CD4-positive, alpha-beta T cell (primary cell): Measurements from ENCODE around the gene DKKL1. TPM values are rescaled to one million over a fixed set of nuclear protein-coding genes. Genes with fewer than 3 reads are reported as not detected.

ENCODE experiments used
- ATAC-seq: fragments of 200-7000 bp; cut with Tn5 transposase; one replicate; pipeline ENCODE4 v1.10.0; 2022; ENCODE audit warnings: mild to moderate bottlenecking; ENCODE audit not compliant: poor library complexity
- CTCF ChIA-PET: fragments of 350-600 bp; sonication (Branson Sonifier 250); formaldehyde crosslinking; loops from one replicate; lab custom pipeline; 2021; ENCODE audit warnings: antibody characterized with exemption, inconsistent platforms; lab: Charles Lee
- POLR2A ChIA-PET: fragments of 350-600 bp; sonication (Branson Sonifier 250); formaldehyde crosslinking; loops from one replicate; lab custom pipeline; 2021; ENCODE audit warnings: antibody characterized with exemption, inconsistent platforms; lab: Charles Lee
- DNase-seq, 14 experiments: peaks; one replicate each; pipeline ENCODE4 v3.0.0-alpha.2; 2013 to 2020; ENCODE audit warnings: mixed read lengths in 2 of 14
- H3K27ac ChIP-seq, 2 donors: one replicate each; pipeline versions ENCODE4 v1.5.1 to v1.7.0; 2013; ENCODE audit warnings: low read length in 2 of 2, low read depth in 1 of 2, mild to moderate bottlenecking in 1 of 2
- H3K27me3 ChIP-seq, 2 experiments: 1 replicate in 1 of 2; 2 replicates in 1 of 2; pipeline versions ENCODE4 v1.6.1 to v1.7.0; 2013; ENCODE audit warnings: low read length in 2 of 2, control low read depth in 1 of 2, mild to moderate bottlenecking in 1 of 2, moderate library complexity in 1 of 2; ENCODE audit not compliant: insufficient read depth in 2 of 2, control insufficient read depth in 1 of 2
- H3K36me3 ChIP-seq: one replicate; pipeline ENCODE4 v1.6.1; 2013; ENCODE audit warnings: low read length, control low read depth; ENCODE audit not compliant: insufficient read depth
- H3K4me1 ChIP-seq: one replicate; pipeline ENCODE4 v1.6.1; 2013; ENCODE audit warnings: low read length, control low read depth; ENCODE audit not compliant: insufficient read depth
- H3K4me3 ChIP-seq: one replicate; pipeline ENCODE4 v1.5.1; 2013; ENCODE audit warnings: mild to moderate bottlenecking, low read length, moderate library complexity
- H3K9me3 ChIP-seq, 2 experiments: 1 replicate in 1 of 2; 2 replicates in 1 of 2; pipeline versions ENCODE4 v1.6.1 to v1.7.0; 2013; ENCODE audit warnings: low read length in 2 of 2, mild to moderate bottlenecking in 2 of 2, control low read depth in 1 of 2, moderate library complexity in 1 of 2; ENCODE audit not compliant: control insufficient read depth in 1 of 2, insufficient read depth in 1 of 2
- H3K27ac Mint-ChIP-seq: one replicate; pipeline ENCODE4 v1.8.0; 2020; ENCODE audit warnings: mixed read lengths
- H3K27me3 Mint-ChIP-seq: one replicate; pipeline ENCODE4 v1.8.0; 2021; ENCODE audit warnings: mixed read lengths
- H3K36me3 Mint-ChIP-seq: one replicate; pipeline ENCODE4 v1.8.0; 2021; ENCODE audit warnings: low read depth, mixed read lengths
- H3K4me1 Mint-ChIP-seq: one replicate; pipeline ENCODE4 v1.8.0; 2021; ENCODE audit warnings: low read depth, mixed read lengths
- H3K4me3 Mint-ChIP-seq: one replicate; pipeline ENCODE4 v1.8.0; 2020; ENCODE audit warnings: mild to moderate bottlenecking, mixed read lengths
- H3K9me3 Mint-ChIP-seq: one replicate; pipeline ENCODE4 v1.8.0; 2020; ENCODE audit warnings: mixed read lengths
- CTCF ChIP-seq: fragments of 200-600 bp; IDR thresholded peaks from one replicate; pipeline ENCODE4 v1.8.0; 2022; ENCODE audit warnings: antibody characterized with exemption, mild to moderate bottlenecking
- intact Hi-C, 2 experiments: fragments of 100-400 bp; cut with DNase I in 1 of 2; cut with micrococcal nuclease in 1 of 2; formaldehyde crosslinking; loops; one replicate each; pipeline versions ENCODE4 v1.15.1 to v1.9.0; 2023 to 2025; cut with DNase I, micrococcal nuclease
- total RNA-seq, 174 experiments: library from RNA in 2 of 174; stranded (reverse) in 2 of 174; gene quantifications; one replicate each; pipeline ENCODE4 v1.2.3 and lab custom pipeline; 2021 to 2026

The DKKL1 gene
- total RNA-seq, 2 experiments from 2014 or later = not detected

GRCh38 chr19:49393881-49394280 is 30.2 kb downstream of the DKKL1 start:
- no peaks in the 10 kb centered on the region for H3K9me3 ChIP-seq
- ATAC-seq = no peak
- no peaks in the 10 kb centered on the region for H3K36me3 ChIP-seq
- H3K27me3 ChIP-seq = no peaks in the 10 kb centered on the region
- ChIA-PET CTCF (interaction anchor here (1.4 kb wide), 1 partner anchor 49 kb away, joined by 5 read pairs; no protein-coding TSS in a partner anchor), POLR2A (no interaction called here)
- no peak overlapping the region for H3K4me3 ChIP-seq
- H3K27ac Mint-ChIP-seq = no peak overlapping the region
- DNase-seq = no peak
- peaks cover 30% of the 10 kb centered on the region for H3K4me1 ChIP-seq
- H3K36me3 Mint-ChIP-seq = no peaks in the 10 kb centered on the region
- no peaks in the 10 kb centered on the region for H3K27me3 Mint-ChIP-seq
- TF ChIP-seq CTCF = no peak
- intact Hi-C loops = loop anchor here (2.0 to 10.0 kb wide), 4 partner anchors 151 to 283 kb away; partner anchors contain the start of gene PRMT1 (in 1 of the 2)
- H3K4me1 Mint-ChIP-seq = peaks cover 25% of the 10 kb centered on the region
- H3K4me3 Mint-ChIP-seq = no peak overlapping the region
- no peaks in the 10 kb centered on the region for H3K9me3 Mint-ChIP-seq
- H3K27ac ChIP-seq = no peak overlapping the region

DNA sequence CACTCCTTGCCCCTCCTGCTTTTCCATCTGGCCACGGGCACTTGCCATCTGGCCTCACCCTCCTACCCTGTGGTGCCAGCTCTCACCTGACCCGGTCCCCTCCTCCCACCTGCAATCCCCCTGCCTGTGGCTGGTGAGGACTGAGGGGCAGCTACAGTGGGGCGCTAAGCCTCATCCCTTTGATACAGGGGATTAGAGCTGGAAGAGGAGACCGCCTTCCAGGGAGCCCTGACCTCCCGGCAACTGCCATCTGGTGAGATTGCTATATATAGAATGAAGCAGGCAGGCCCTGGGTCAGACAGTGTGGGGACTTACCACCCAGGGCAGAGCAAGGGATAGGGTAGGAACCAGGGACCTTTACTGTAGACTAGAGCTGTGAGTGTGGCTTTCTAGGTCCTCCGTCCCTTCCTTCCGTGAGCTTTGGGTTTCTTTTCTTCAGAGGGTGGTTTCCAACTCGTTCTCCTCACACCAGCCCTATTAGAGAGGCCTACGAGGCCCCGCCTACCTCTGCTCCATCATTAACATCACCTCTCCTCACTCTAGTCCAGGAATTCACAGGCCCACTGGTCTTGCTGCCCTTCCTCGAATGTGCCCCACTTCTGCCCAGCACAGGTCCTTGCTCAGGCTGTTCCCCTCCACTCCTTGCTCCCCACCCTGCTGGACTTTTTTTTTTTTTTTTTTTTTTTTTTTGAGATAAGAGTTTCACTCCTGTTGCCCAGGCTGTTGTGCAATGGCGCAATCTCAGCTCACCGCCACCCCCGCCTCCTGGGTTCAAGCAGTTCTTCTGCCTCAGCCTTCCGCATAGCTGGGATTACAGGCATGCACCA is 32.1 kb downstream of the DKKL1 start:
- Histone ChIP-seq H3K27me3 (no peaks in the 10 kb centered on the region), H3K4me1 (peaks cover 37% of the 10 kb centered on the region), H3K9me3 (no peaks in the 10 kb centered on the region), H3K4me3 (no peak overlapping the region), H3K36me3 (no peaks in the 10 kb centered on the region), H3K27ac (no peak overlapping the region)
- intact Hi-C loops = loop anchor here in 1 of 2 experiments (10.0 kb wide), 1 partner anchor 149 kb away; no protein-coding TSS in a partner anchor
- ATAC-seq = no peak
- no peaks in the 10 kb centered on the region for H3K36me3 Mint-ChIP-seq
- no peaks in the 10 kb centered on the region for H3K27me3 Mint-ChIP-seq
- CTCF ChIA-PET = interaction anchor here (1.3 kb wide), 1 partner anchor 47 kb away, joined by 3 read pairs; no protein-coding TSS in a partner anchor
- peaks cover 29% of the 10 kb centered on the region for H3K4me1 Mint-ChIP-seq
- POLR2A ChIA-PET = interaction anchor here (1.1 kb wide), 1 partner anchor 58 kb away, joined by 3 read pairs; no protein-coding TSS in a partner anchor
- no peak overlapping the region for H3K4me3 Mint-ChIP-seq
- no peak for TF ChIP-seq CTCF
- no peaks in the 10 kb centered on the region for H3K9me3 Mint-ChIP-seq
- no peak overlapping the region for H3K27ac Mint-ChIP-seq
- DNase-seq = no peak

DNA sequence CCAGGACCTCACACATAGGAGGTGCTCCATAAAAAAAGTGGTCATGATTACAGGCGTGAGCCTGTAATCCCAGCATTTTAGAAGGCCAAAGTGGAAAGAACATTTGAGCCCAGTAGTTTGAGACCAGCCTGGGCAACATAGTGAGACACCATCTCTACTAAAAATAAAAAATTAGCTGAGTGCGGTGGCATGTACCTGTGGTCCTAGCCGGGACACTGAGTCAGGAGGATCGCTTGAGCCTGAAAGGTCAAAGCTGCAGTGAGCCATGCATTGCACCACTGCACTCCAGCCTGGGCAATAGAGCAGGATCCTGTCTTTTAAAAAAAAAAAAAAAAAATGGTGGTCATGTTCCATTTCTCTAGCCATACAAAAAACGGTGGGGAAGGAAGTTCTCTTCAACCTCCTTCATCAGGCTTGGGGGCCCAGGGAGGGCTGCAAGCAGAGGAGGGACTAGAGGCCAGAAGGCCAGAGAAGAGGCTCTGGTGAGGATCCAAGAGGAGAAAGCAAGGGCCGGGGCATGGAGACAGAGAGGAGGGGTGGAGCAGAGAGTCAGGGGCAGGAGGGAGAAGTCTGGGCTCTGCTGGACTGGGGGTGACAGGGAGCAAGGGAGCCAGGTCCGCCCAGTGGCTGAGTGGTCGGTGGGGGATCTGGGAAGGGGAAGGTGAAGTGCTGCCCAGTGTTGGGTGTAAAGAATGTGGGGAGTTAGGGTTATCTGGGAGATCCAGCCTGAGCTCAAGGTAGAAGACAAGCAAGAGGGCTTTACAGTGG is 33.2 kb downstream of the DKKL1 start:
- POLR2A ChIA-PET = interaction anchor here (0.7 to 1.5 kb wide), 4 partner anchors 10 to 57 kb away, joined by 3 to 6 read pairs (median 4); partner anchors contain the start of gene GFY
- Mint-ChIP-seq H3K9me3 (no peaks in the 10 kb centered on the region), H3K4me3 (no peak overlapping the region), H3K36me3 (no peaks in the 10 kb centered on the region), H3K27ac (no peak overlapping the region), H3K27me3 (no peaks in the 10 kb centered on the region), H3K4me1 (peaks cover 24% of the 10 kb centered on the region)
- no peak overlapping the region for H3K27ac ChIP-seq
- peaks cover 31% of the 10 kb centered on the region for H3K4me1 ChIP-seq
- no peaks in the 10 kb centered on the region for H3K27me3 ChIP-seq
- no peak for ATAC-seq
- no peaks in the 10 kb centered on the region for H3K36me3 ChIP-seq
- CTCF ChIA-PET = no interaction called here
- no peak for TF ChIP-seq CTCF
- no peaks in the 10 kb centered on the region for H3K9me3 ChIP-seq
- no peak overlapping the region for H3K4me3 ChIP-seq
- intact Hi-C loops = loop anchor here in 1 of 2 experiments (10.0 kb wide), 1 partner anchor 148 kb away; no protein-coding TSS in a partner anchor
- DNase-seq = no peak
